ENCODE data around the gene STPG1.

DNA sequence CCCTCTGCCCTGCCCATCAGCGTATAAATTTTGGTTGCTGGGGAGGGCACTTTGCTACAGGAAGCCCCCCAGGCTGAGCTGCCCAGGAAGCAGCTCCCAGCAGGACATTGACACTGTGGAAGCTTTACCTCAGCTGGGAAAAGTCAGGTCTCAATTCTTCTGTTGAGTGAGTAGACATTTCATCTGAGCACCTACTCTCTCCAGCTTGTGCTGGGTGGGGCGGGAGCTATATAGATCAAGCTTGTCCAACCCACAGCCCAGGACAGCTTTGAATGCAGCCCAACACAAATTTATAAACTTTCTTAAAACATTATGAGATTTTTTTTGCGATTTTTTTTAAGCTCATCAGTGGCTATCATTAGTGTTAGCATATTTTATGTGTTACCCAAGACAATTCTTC, 11.4 kb upstream of the STPG1 start:
- TF ChIP-seq, protein P1, sequence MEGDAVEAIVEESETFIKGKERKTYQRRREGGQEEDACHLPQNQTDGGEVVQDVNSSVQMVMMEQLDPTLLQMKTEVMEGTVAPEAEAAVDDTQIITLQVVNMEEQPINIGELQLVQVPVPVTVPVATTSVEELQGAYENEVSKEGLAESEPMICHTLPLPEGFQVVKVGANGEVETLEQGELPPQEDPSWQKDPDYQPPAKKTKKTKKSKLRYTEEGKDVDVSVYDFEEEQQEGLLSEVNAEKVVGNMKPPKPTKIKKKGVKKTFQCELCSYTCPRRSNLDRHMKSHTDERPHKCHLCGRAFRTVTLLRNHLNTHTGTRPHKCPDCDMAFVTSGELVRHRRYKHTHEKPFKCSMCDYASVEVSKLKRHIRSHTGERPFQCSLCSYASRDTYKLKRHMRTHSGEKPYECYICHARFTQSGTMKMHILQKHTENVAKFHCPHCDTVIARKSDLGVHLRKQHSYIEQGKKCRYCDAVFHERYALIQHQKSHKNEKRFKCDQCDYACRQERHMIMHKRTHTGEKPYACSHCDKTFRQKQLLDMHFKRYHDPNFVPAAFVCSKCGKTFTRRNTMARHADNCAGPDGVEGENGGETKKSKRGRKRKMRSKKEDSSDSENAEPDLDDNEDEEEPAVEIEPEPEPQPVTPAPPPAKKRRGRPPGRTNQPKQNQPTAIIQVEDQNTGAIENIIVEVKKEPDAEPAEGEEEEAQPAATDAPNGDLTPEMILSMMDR (optimal IDR thresholded peaks at IDR 0.05 in 1 of 3, IDR thresholded peaks at IDR 0.05 in 1 of 3, conservative IDR thresholded peaks at IDR 0.05 in 1 of 3; ENCODE audit: extremely low read depth in 1 of 3, insufficient read depth in 2 of 3, low read length in 3 of 3) = no peak
- no peak for TF ChIP-seq EZH2 (IDR thresholded peaks at IDR 0.05; ENCODE audit: low read length)
